Mucosa of gallbladder (tissue), 1 donor: ENCODE results near the gene CNMD. TPM values are rescaled to one million over a fixed set of nuclear protein-coding genes. Genes with fewer than 3 reads are reported as not detected.
"Not testable (repeated sequence)": the region's sequence is repeated elsewhere in the genome, so short reads cannot be mapped to it uniquely, and the experiment has no call there.

Experiments used
- DNase-seq: peaks from one replicate; pipeline ENCODE4 v3.0.0-alpha.2; 2020; ENCODE audit warnings: low spot score
- total RNA-seq: library from RNA; stranded (reverse); gene quantifications from one replicate; pipeline ENCODE4 v1.2.1, GENCODE V29; 2021
- donor health status: DM: no; HTN: no; CAD: no.

CNMD gene
- total RNA-seq, 1 donor from 2014 or later = 0.26 TPM

DNA sequence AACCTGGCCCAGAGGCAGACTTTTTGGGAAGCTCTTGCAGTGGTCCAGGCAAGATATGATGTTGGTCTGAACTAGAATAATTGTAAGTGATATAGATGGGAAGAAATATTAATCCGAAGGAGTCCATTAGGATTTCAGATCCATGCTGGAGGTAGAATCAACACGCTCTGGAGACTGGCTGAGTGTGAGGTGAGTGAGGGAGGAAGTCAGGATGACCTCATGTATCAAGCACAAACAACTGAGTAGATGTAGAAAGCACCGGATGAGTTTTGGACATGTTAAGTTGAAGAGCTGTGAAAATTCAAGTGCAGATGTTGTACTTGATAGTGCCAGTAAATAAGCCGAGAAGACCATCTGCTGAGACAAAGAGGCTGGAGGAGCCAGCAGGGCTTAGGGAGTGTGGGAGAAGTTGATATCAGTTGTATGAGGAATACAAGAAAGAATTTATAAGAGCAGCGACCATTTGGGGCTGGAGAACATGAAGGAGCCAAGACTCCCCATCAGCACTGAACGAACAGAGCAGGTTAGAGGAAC is 5.3 kb upstream of the CNMD start:
- DNase-seq = no peak

DNA sequence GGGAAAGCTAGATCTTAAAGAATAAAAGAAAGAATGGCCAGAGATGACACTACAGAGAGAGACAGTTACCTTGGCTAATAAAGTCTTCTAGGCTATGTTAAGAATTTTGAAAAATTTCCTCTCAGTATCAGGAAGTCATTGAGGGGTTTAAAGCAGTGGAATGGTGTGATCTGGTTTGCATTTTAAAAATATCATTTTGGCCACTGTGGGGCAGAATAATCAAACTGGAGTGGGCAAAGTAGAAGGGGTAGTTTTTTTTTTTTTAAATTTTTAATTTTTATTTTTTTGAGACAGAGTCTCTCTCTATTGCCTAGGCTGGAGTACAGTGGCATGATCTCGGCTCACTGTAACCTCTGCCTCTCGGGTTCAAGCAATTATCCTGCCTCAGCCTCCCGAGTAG is 4.4 kb upstream of the CNMD start:
- no peak for DNase-seq

DNA sequence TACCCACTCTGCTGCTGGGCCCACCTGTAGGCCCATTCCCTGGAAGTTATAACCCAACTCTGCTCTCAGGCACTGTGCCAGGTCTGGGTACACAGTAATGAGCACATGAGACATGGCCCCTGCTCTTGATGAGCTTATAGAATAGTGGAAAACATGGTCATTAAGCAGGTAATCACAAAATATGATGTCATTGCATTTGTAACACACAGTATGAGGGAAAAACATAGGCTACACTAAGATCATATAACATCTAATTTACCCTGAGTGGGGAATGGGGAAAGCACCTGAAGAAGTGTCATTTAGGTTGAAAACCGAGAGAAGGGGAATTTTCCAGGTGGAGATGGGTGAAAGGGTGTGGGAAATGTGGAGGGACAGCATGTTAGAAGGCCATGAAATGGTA is 3.9 kb upstream of the CNMD start:
- no peak for DNase-seq

DNA sequence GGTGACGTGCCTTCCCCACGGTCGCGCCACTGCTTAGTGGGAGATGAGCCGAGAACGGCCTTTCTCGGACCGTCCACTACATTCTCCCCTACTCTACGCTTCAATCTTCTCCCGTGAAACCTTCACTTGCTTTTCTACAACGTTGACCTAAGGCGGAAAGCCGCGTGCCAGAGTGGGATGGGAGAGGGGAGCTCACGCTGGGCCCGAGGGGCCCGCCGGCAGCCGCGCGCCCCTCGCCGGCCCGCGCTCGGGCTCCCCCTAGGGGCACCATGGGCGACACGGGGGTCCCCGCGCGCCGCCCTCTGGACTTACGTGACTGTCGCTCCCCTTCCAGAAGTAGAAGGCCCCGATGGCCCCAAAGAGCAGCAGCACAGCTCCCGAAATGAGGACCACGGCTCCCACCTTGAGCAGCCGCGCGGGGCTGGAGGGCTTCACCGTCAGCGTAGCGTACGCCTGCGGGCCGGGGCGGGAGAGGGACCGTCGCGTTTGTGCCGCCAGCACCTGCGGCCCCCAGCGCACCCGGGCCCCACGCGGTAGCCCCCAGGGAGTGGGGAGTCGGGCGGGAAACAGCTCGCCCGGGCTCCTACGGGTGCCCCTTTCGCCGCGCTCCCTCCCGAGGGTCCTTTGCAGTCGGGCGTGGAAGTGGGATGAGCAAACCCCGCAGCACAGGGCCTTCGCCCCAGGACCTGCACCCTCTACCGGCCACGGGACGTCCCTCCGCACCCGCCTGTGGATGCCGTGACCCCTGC is 727 bp downstream of the CNMD start:
- DNase-seq = no peak

DNA sequence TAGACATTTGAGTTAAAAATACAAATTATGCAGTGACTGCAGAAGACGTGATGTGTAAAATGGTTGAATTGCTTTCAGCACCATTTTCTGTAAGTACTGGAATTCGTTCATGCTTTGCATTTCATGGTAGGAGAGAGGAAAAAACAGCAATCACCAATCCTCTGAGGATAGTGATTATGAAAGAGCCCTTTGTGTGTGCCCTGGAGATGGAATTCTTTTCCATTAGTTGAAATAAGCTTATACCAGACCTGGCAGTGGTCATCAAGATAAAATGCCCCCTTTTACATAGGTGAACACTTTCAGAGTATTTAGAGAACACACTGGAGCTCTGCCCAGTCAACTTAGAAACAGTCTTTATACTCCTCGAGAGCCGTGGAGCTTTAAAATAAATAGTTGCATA is 1.7 kb downstream of the CNMD start:
- DNase-seq = no peak

DNA sequence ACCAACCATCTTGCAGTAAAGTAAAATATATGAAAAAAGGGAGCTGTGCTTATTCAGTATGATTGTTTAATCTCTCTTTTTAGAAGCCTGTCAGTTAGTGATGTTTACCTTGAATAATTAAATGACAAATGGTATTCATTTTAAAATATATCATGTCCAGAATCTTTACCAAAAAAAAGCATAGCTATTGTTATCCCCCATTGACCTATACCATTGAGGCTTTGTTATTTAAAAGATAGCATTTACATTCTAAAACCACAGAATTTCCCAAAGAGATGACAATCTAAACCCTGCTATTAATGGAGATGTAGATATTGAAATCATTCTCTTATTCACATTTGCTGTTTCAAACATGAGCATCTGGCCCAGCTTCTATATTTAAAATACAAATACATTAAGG is 2.2 kb downstream of the CNMD start:
- DNase-seq = no peak

DNA sequence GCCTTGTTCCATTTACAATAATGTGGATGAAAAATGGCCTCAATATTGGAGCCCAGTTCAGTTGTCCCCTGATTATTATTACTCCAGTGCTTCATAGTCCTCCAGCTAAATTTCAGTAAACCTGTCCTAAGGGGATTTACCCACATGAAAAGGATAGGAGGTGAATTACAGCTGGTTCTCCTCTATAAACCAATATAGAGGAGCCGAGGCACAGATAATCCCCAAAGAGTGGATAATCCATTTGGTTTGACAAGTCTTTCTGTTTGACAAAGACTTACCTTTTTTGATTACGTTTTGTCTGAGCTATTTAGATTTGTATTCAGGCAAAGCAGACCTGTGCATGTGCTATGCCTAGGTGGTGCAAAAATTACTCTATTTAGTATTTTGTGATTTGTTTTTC is 2.7 kb downstream of the CNMD start:
- DNase-seq = no peak

DNA sequence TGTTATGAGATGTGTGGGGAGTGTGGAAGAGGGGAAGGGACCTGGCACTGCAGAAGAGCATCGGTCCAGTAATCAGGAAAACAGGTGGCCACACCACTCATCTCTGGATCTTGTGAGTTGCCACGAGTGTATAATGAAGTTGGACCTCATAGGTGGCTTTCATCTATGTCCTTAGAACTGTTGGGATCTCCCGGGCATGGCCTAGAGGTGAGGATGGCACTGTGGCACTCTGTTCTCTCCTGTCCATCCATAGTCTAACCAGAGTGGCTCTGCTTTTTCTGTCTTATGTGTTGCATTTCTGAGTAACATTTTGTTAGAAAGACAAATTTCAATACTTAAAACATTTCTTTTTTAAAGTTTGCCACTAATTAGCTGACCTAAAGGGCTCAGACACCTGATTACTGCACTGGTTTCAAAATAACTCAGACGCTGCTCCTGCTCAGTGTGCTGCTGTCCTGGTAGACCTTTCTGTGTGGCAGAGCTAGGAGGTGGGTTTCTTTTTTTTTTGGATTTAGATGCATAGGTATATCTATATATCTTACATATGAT is 5.5 kb downstream of the CNMD start:
- no peak for DNase-seq

DNA sequence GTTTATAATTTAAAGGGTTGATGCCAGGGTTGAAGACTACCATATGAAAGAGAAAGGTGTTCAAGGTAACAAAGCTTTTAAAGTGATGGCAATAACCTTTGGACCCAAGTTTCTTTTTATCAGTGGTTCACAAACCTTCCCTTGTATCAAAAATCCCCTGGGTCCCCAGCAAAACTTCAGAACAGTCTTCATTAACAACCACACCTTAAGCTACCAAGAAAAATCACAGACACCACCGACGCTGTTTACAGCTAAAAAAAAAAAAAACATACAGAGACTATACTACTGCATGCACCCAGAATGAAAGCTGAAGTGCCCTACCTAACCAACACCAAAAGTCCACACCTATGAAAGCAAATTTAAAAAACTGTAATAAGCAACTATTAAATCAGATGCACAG is 13.4 kb downstream of the CNMD start:
- DNase-seq = no peak

DNA sequence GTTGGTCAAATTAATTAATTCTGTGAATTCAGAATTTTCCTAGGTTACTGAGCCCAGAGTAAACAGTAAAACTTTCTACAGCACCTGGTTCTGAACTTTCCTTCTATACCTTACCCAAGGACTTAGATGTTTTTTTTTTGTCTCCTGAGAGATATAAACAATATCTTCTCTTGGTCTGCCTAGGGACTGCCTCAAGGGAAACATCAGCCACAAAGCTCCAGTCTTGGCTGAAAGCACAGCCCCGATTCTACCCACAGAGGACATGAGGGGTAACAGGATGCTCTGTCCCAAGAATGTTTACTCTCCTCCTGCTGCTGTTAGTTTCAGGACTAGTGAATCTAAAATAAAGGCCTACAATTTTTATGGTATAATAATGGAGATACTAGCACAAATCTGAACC is 14.3 kb downstream of the CNMD start:
- no peak for DNase-seq

DNA sequence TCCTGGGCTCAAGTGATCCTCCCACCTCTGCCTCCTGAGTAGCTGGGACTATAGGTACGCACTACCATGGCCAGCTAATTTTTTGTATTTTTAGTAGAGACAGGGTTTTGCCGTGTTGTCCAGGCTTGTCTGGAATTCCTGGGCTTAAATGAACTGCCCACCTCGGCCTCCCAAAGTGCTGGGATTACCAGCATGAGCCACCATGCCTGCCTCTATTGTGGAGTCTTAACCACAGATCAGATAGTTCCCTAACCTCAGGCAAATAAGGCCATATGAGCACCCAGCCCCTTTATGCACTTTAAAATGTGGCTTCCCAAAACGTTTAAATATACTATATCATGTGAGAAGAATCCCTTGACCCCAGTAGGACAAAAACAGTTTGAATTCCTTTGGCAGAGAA is 16.4 kb downstream of the CNMD start:
- no peak for DNase-seq

DNA sequence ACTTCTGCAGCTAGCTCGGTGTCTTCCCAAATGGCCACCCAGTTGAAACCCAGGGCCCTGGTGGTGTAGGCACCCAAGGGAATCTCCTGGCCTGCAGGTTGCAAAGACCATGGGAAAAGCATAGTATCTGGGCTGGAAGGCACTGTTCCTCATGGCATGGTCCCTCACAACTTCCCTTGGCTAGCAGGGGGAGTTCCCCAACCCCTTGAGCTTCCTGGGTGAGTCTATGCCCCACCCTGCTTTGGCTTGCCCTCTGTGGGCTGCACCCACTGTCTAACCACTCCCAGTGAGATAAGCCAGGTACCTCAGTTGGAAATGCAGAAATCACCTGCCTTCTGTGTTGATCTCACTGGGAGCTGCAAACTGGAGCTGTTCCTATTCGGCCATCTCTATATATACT is 18.3 kb downstream of the CNMD start:
- DNase-seq = not testable (repeated sequence)

DNA sequence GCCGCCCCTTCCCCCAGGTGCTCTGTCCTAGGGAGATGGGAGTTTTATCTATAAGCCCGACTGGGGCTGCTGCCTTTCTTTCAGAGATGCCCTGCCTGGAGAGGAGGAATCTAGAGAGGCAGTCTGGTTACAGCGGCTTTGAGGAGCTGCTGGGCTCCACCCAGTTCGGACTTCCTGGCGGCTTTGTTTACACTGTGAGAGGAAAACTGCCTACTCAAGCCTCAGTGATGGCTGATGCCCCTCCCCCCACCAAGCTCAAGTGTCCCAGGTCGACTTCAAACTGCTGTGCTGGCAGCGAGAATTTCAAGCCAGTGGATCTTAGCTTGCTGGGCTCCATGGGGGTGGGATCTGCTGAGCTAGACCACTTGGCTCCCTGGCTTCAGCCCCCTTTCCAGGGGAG is 18.7 kb downstream of the CNMD start:
- not testable (repeated sequence) for DNase-seq

DNA sequence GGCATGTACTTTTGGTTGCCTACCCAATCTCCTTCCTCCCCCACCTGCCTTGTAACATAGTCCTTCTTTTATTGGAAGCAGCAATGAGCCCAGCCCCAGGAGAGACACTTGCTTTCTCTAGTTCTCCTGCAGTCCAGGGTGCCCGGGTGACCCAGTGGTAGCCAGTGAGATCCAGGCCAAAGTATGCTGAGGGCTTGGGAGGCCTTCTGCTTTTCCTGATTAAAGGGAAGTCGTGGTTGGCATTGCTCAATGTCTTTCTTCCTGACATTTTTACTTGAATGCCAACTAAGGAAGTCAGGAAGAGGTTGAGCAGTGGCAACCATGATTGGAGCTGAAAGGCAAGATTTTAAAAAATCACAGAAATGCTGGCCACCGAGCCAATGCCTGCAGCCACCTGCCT is 25.7 kb downstream of the CNMD start:
- peak; percentile 19 for DNase-seq

DNA sequence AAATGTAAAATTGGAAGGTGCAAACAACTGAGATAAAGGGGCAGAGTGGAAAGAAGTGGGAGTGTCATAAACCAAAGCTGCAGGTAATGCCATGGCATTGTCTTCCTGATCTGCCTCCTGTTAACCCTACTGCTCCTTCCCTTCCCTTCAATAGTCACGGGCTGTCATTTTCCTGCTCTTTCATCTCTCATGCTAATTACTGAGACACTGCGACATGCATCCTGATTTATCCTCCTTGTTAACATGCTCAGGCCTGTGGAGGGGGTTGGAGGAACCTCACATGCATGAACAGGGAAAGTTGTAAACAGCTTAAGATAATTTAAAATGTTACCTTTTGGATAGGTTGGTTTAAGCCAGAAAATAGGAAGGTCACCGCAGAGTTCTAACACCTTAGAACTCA is 27.2 kb downstream of the CNMD start:
- DNase-seq = no peak

DNA sequence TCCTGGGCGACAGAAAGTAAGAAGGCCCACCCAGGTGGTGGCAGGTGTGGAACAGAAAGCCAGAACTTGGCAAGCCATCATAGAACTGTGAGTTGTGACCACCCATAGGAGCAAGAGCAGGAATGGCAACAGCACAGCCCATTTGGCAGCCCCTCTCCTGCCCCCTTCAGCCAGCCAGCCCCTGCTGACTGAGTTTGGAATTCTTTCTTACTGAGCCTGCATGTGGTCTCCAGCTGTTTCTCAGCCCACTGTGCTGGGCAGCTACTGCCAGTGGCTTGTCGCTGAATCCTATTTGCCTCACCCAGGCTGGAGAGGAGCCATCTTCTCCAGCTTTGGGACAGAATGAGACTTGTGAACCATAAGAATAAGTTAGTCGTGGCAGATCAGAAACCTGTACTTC is 28.3 kb downstream of the CNMD start:
- no peak for DNase-seq

DNA sequence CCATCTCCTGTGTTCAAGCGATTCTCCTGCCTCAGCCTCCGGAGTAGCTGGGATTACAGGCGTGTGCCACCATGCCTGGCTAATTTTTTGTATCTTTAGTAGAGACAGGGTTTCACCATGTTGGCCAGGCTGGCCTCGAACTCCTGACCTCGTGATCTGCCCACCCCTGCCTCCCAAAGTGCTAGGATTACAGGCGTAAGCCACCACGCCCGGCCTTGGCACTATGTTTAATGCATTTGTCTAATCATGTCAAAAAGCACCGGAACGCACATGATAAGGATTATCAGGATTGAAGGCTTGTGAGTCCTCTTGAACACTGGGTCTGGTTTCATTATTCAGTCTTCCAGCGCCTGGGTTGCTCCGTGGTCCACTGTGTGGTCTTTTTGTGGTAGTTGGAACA is 31.4 kb downstream of the CNMD start:
- not testable (repeated sequence) for DNase-seq

DNA sequence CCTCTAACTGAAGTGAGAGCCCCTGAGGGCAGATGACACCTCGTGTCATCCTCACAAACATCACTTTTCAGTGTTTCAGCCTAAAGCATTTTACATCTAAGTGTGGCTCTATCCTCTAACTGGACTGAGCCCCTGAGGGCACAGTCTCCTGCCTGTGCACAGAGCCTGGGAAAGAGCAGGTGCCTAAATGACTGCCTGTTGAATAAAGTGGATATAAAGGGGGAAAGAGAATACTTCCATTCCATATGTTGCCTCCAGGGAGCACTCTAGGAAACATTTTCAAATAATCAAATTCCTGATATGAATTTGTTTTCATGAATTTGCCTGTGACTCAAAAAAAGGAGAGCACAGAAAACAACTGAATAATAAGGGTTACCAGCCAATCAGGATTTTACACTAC is 32.2 kb downstream of the CNMD start:
- no peak for DNase-seq

DNA sequence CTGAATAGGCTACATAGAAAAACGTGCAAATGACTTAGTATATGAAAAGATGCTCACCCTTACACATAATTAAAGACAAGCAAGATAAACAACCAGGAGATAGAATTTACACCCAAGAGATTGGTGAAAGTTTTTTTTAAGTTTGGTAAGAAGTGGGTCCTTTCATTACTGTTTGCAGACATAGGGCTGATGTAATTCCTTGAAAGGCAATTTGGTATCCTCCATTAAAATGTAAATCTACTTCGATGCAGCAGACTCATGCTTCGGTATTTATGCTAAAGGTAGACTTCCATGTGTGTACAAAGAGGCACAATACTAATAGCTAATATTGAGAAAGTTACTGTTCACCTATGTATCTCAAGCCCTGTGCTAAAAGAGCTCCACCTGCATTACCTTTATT is 33.5 kb downstream of the CNMD start:
- DNase-seq = no peak

DNA sequence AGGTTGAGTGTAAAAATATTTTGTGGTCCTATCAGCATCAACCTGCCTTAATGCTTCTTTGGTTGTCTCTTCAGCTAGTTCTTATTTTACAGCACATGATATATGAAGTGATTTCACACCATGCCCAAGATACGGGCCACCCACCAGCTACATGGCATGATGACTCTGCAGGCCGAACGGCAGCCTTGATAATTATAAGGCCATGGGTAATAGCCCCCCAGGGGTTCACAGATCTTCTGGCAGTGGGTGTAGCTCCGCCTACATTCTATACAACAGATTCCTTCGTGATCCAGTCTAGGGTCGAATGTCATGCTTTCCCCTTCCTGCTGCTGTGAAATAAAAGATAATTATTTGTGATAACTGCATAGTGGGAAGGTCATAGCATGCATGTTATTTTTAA is 36.1 kb downstream of the CNMD start:
- DNase-seq = no peak

DNA sequence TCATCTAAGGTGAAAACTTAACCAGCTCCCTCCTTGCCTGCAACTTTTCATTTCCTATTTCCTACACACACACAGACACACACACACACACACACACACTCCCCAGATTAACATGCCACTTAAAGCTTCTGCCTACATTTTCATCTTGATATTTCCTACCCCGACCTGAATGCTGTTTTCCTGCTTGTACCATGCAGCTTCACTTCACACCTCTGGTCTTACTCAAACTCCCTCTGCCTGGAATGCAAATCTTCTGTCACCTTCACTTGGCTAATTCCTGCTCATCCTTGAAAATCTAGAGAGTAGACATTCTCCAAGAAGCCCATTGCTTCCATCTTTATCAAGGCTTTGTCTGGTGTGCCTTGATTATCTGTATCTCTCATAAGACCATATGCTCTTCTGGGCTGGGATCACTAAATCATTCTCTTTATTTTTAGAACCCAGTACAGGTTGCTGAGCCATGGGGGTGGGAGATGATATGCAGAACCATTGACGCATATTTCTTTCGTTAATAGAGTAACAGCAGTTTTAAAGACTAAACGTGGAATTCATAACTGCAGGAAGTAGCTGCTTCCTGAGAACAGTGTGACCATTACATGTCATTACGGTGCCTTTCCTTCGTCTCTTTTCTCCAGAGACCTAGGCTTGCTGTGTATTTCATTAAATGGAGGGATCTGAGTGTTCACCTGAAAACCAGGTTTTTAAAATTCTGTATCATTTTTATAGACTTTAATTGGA is 37.7 kb downstream of the CNMD start:
- DNase-seq = no peak

DNA sequence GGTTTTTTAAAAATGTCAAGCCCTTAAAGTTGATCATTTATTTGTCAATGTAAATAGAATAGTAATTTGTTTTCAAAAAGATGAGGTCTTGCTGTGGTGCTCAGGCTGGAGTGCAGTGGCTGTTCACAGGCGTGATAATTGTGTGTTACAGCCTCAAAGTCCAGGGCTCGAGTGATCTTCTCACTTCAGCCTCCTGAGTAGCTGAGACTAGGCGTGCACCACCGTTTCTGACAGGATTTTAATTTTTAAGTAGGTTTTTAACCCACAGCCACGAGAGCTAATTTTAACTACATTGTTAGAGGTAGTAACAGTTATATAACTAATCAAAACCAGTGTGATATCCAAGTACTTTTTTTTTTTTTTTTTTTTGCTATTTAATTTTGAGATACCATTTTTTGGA is 43.1 kb downstream of the CNMD start:
- DNase-seq = no peak

DNA sequence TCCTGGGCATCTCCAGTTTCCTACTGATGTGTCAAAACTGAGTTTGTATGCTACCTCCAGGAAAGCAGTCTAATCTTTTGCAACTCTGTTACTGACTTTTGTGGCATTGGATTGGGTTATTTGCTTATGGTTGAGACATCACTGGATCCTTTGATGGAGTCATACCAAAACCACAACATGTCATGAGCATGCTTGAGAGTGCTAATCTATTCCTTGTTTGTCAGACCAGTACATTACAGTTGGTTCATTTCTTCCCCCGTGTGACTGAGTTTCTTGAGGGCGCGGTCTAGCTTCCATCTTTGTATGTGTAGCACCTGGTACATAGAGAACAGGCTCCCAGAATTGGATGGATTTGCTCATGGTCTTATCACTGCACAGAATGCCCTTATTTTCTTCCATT is 43.8 kb downstream of the CNMD start:
- DNase-seq = no peak
